GM12874 (cell line): ENCODE data around the gene ATG2B.

ENCODE experiments used
- CTCF ChIP-seq: IDR thresholded peaks from 2 replicates; pipeline ENCODE4 v1.5.1; 2011; ENCODE audit warnings: low read depth, mild to moderate bottlenecking, control low read depth, low read length, moderate library complexity; ENCODE audit not compliant: insufficient read depth

Gene ATG2B

DNA sequence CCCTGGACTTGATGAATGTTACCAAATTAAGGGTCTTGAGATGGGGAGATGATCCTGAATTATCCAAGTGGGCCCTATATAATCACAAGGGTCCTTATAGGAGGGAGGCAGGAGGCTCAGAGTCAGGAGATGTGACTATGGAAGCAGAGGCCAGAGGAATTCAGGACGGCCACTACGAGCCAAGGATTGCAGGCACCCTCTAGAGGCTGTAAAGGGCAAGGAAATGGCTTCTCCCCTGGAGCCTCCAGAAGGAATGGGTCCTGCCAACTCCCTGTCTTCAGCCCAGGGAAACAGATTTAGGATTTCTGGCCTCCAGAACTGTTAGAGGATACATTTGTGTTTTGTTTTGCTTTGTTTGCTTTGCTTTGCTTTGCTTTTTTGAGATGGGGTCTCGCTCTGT is 98.3 kb downstream of the ATG2B start:
- no peak for TF ChIP-seq CTCF

DNA sequence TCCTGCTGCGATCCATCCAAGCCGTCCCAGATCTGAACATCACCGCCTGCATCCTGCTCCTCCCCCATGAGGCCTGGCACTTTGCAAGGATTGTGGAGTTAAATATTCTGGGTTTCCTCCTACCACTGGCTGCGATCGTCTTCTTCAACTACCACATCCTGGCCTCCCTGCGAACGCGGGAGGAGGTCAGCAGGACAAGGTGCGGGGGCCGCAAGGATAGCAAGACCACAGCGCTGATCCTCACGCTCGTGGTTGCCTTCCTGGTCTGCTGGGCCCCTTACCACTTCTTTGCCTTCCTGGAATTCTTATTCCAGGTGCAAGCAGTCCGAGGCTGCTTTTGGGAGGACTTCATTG is 99.0 kb downstream of the ATG2B start:
- no peak for TF ChIP-seq CTCF

DNA sequence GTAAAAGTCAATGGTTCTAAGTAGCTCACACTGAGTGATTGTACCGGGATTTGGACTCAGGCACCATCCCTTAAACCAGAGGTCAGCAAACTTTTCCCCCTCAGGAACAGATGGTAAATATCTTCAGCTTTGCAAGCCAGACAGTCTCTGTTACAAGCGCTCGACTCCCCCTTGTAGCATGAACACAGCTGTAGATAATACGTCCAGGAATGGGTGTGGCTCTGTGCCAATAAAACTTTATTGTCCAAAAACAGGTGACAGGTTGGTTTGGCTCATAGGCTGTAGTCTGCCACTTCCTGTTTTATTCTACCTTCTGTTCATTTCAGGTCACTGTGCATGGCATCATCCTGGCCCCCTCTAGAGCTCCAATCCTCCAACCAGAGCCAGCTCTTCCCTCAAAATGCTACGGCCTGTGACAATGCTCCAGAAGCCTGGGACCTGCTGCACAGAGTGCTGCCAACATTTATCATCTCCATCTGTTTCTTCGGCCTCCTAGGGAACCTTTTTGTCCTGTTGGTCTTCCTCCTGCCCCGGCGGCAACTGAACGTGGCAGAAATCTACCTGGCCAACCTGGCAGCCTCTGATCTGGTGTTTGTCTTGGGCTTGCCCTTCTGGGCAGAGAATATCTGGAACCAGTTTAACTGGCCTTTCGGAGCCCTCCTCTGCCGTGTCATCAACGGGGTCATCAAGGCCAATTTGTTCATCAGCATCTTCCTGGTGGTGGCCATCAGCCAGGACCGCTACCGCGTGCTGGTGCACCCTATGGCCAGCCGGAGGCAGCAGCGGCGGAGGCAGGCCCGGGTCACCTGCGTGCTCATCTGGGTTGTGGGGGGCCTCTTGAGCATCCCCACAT is 99.6 kb downstream of the ATG2B start:
- no peak for TF ChIP-seq CTCF

DNA sequence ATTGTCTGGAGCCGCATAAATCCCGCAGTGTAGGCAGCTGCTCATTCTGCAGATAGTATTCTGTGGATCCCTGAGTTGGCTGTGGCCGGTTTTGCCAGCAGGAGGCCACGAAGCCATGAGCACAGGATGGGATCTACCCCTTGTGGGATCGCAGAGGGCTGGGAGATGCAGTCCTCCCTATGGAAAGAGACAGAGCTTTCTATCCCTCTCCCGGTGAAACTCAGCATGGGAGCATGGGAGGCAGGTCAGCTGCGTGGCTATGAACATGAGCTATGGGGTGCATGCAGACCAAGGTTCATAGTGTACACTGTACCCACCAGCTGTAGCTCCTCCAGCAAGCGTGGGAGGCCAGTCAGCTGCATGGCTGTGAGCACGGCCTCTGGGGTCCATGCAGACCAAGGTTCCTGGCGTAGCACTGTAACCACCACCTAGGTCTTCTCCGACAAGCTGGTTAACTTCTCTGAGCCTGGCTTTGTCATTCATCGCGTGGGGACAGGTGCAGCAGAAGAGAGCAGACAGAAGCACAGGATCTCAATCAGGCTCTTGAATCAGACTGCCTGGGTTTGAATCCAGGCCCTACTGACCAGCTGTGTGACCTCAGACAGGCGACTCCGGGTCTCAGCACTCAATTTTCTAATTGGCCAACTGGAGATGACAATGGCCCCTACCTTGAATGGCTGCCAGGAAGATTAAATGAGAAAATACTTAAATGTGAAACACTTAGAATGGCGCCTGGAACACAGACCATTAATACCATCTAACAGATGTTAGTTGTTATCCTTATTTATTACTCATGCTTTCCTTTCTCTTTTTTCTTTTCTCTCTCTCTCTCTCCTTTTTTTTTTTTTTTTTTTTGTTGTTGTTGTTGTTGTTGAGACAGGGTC is 101.1 kb downstream of the ATG2B start:
- TF ChIP-seq CTCF, result no peak

DNA sequence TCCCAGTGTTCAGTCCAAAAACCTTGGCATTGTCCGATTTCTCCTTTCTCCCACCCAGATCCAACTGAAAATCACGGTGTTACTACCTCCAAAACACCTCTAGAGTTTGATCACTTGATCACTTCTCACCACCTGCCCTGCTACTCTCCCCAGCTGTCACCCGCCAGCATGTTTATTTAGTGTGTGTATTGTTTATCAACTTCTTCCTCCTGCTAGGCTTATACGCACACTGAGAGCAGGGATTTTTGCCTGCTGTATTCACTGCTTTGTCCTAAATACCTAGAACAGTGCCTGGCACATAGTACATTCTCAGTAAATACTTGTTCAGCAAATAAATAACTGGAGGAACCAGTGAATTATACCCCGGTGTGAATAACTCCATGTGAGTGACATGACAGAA is 102.1 kb downstream of the ATG2B start:
- TF ChIP-seq CTCF, result no peak

- TF ChIP-seq CTCF, result no peak
These were observed 102.8 kb downstream of the ATG2B start for GRCh38 chr14:96260341-96260821.

- no peak for TF ChIP-seq CTCF
These were observed 105.2 kb downstream of the ATG2B start for GRCh38 chr14:96257900-96258299.
